ENCODE data around the gene LIME1. TPM values are rescaled to one million over a fixed set of nuclear protein-coding genes. Genes with fewer than 3 reads are reported as not detected.
A peak's percentile ranks its signal among the peaks of the same experiment; 100 is the strongest.

LIME1 gene
- total RNA-seq, 1 donor from 2014 or later: 16.6 TPM

- H3K27me3 Mint-ChIP-seq (ENCODE audit: unreplicated experiment): peaks cover 12% of the 10 kb centered on the region
- no peaks in the 10 kb centered on the region for H3K36me3 Mint-ChIP-seq (ENCODE audit: unreplicated experiment)
- H3K9me3 Mint-ChIP-seq (ENCODE audit: unreplicated experiment): peaks cover 3% of the 10 kb centered on the region
- TF ChIP-seq CTCF (IDR thresholded peaks at IDR 0.05; ENCODE audit: partially characterized antibody, unreplicated experiment): no peak
- H3K4me1 Mint-ChIP-seq (ENCODE audit: low read depth, unreplicated experiment): no peaks in the 10 kb centered on the region
- no peak overlapping the region for H3K4me3 Mint-ChIP-seq (ENCODE audit: unreplicated experiment)
- no peak for DNase-seq
- H3K27ac Mint-ChIP-seq (ENCODE audit: unreplicated experiment): no peak overlapping the region
Measured at GRCh38 chr20:63693083-63693732, 43.3 kb upstream of the LIME1 start.

DNA sequence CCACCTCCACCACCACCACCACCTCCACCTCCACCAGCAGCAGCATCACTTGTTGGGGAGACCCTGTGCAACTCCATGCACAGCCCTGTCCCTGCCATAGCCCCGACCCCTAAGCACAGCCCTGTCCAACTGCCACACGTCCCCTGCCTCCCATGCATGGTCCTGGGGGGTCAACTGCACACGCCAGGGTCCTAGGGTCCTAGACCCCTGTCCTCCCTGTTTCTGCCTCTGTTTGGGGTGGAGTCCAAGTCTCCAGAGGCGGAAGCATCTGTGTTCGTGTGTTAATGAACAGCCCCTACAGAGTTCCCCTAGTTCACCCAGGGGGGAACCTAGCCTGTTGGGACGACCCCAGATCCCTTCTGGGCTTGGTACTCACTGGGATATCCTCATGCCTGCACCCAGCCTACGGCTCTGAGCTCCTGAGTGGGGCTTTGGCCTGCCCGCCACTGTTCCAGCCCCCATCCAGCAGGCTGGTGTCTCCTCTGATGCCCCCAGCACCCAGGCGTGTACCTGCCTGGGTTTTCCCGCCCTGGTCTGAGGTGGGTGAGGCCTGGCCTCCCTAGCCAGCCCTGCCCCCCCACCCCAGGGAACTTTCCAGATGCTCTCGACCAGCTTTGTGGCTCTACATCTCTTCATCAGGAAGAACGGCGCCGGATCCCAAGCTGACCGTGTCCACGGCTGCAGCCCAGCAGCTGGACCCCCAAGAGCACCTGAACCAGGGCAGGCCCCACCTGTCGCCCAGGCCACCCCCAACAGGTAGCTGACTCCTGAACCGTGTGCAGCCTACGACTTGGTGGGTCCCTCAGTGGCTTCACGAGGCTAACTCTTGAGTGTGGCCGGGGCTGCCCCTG, 42.5 kb upstream of the LIME1 start:
- no peak for TF ChIP-seq CTCF (IDR thresholded peaks at IDR 0.05; ENCODE audit: partially characterized antibody, unreplicated experiment)
- H3K27me3 Mint-ChIP-seq (ENCODE audit: unreplicated experiment): peaks cover 12% of the 10 kb centered on the region
- H3K36me3 Mint-ChIP-seq (ENCODE audit: unreplicated experiment): no peaks in the 10 kb centered on the region
- H3K9me3 Mint-ChIP-seq (ENCODE audit: unreplicated experiment): peaks cover 3% of the 10 kb centered on the region
- H3K27ac Mint-ChIP-seq (ENCODE audit: unreplicated experiment): peak overlapping the region; percentile 22
- no peaks in the 10 kb centered on the region for H3K4me1 Mint-ChIP-seq (ENCODE audit: low read depth, unreplicated experiment)
- no peak overlapping the region for H3K4me3 Mint-ChIP-seq (ENCODE audit: unreplicated experiment)
- no peak for DNase-seq

GRCh38 chr20:63694584-63695423, 41.7 kb upstream of the LIME1 start:
- no peaks in the 10 kb centered on the region for H3K4me1 Mint-ChIP-seq (ENCODE audit: low read depth, unreplicated experiment)
- H3K27ac Mint-ChIP-seq (ENCODE audit: unreplicated experiment): no peak overlapping the region
- TF ChIP-seq CTCF (IDR thresholded peaks at IDR 0.05; ENCODE audit: partially characterized antibody, unreplicated experiment): no peak
- peaks cover 3% of the 10 kb centered on the region for H3K9me3 Mint-ChIP-seq (ENCODE audit: unreplicated experiment)
- H3K4me3 Mint-ChIP-seq (ENCODE audit: unreplicated experiment): no peak overlapping the region
- DNase-seq: no peak
- H3K27me3 Mint-ChIP-seq (ENCODE audit: unreplicated experiment): peaks cover 12% of the 10 kb centered on the region
- H3K36me3 Mint-ChIP-seq (ENCODE audit: unreplicated experiment): no peaks in the 10 kb centered on the region

- H3K36me3 Mint-ChIP-seq (ENCODE audit: unreplicated experiment): no peaks in the 10 kb centered on the region
- no peak for DNase-seq
- H3K4me3 Mint-ChIP-seq (ENCODE audit: unreplicated experiment): no peak overlapping the region
- peaks cover 1% of the 10 kb centered on the region for H3K9me3 Mint-ChIP-seq (ENCODE audit: unreplicated experiment)
- TF ChIP-seq CTCF (IDR thresholded peaks at IDR 0.05; ENCODE audit: partially characterized antibody, unreplicated experiment): no peak
- no peak overlapping the region for H3K27ac Mint-ChIP-seq (ENCODE audit: unreplicated experiment)
- H3K4me1 Mint-ChIP-seq (ENCODE audit: low read depth, unreplicated experiment): peaks cover 2% of the 10 kb centered on the region
- H3K27me3 Mint-ChIP-seq (ENCODE audit: unreplicated experiment): peaks cover 15% of the 10 kb centered on the region
Measured at GRCh38 chr20:63695424-63696305, 40.8 kb upstream of the LIME1 start.
